HepG2 (cell line): ENCODE results near the gene IL18R1. TPM values are rescaled to one million over a fixed set of nuclear protein-coding genes. Genes with fewer than 3 reads are reported as not detected.

ENCODE experiments used
- ATAC-seq: fragments of 200-7000 bp; cut with Tn5 transposase; 3 replicates; pipeline ENCODE4 v1.9.1; 2020; ENCODE audit warnings: mild to moderate bottlenecking, moderate library complexity
- BruUV-seq: library from RNA; stranded (reverse); fragments of 400-500 nt; replicated peaks from 2 replicates; lab custom pipeline; 2021; lab: Mats Ljungman, UMichigan
- CTCF ChIA-PET: fragments of 300-600 bp; formaldehyde crosslinking; extraction: SDS; loops from one replicate; lab custom pipeline; 2021; ENCODE audit warnings: low total read pairs, inconsistent platforms, low intra/inter-chr PET ratio; lab: Yijun Ruan, JAX
- POLR2A ChIA-PET: fragments of 350-600 bp; sonication (Branson Sonifier 250); formaldehyde crosslinking; loops from one replicate; lab custom pipeline; 2020; ENCODE audit warnings: antibody characterized with exemption, inconsistent platforms; lab: Yijun Ruan, JAX
- DNase-seq: peaks from one replicate; pipeline ENCODE4 v3.0.0-alpha.2; 2015; ENCODE audit warnings: low spot score
- FAIRE-seq: peaks from 3 replicates; lab custom pipeline; 2011; peaks lifted over from hg19 to GRCh38; lab: Jason Lieb, UNC
- H2AFZ ChIP-seq: one replicate; pipeline ENCODE4 v1.6.1; 2011; ENCODE audit warnings: low read length, inconsistent platforms
- H3K27ac ChIP-seq: fragments of 300-600 bp; 3 replicates; pipeline ENCODE4 v1.8.0; 2011; ENCODE audit warnings: mixed run types, mild to moderate bottlenecking, mixed read lengths, low read length, inconsistent platforms; ENCODE audit not compliant: insufficient read depth; ENCODE audit errors: extremely low read length
- H3K27me3 ChIP-seq, 2 experiments: fragments of 200-600 bp in 1 of 2; 2 replicates in 1 of 2; 3 replicates in 1 of 2; pipeline versions ENCODE4 v1.6.0 to v1.8.0; 2011; ENCODE audit warnings: low read length in 2 of 2, mild to moderate bottlenecking in 2 of 2, moderate library complexity in 2 of 2, inconsistent platforms in 1 of 2; ENCODE audit not compliant: insufficient read depth in 2 of 2, control insufficient read depth in 1 of 2
- H3K36me3 ChIP-seq, 2 experiments: fragments of 200-600 bp in 1 of 2; replicated peaks in 1 of 2; 2 replicates in 1 of 2; 3 replicates in 1 of 2; pipeline versions ENCODE4 v1.5.1 to v1.8.0; 2011; ENCODE audit warnings: low read length in 2 of 2, inconsistent platforms in 1 of 2; ENCODE audit not compliant: insufficient read depth in 2 of 2, control insufficient read depth in 1 of 2
- H3K4me1 ChIP-seq: 2 replicates; pipeline ENCODE4 v1.5.1; 2012; ENCODE audit warnings: low read length, inconsistent platforms; ENCODE audit not compliant: insufficient read depth
- H3K4me2 ChIP-seq: 2 replicates; pipeline ENCODE4 v1.6.0; 2011; ENCODE audit warnings: low read depth, low read length, inconsistent platforms
- H3K4me3 ChIP-seq, 3 experiments: fragments of 200-600 bp in 1 of 3; sonication (generic), shearing (Covaris generic) in 1 of 3; replicated peaks in 1 of 3; 2 replicates each; pipeline ENCODE4 v1.5.1; 2011 to 2016; ENCODE audit warnings: low read length in 3 of 3, inconsistent platforms in 2 of 3, low read depth in 2 of 3, mild to moderate bottlenecking in 2 of 3, control low read depth in 1 of 3, mixed read lengths in 1 of 3; ENCODE audit not compliant: insufficient read depth in 1 of 3
- H3K79me2 ChIP-seq: one replicate; pipeline ENCODE4 v1.6.1; 2011; ENCODE audit warnings: low read length, inconsistent platforms; ENCODE audit not compliant: insufficient read depth
- H3K9ac ChIP-seq: 2 replicates; pipeline ENCODE4 v1.6.0; 2011; ENCODE audit warnings: mild to moderate bottlenecking, low read depth, low read length, inconsistent platforms; ENCODE audit not compliant: insufficient read depth
- H3K9me3 ChIP-seq: 2 replicates; pipeline ENCODE4 v1.5.1; 2012; ENCODE audit warnings: mild to moderate bottlenecking, low read length
- H4K20me1 ChIP-seq: 2 replicates; pipeline ENCODE4 v1.6.0; 2011; ENCODE audit warnings: inconsistent platforms, mild to moderate bottlenecking, low read length, moderate library complexity; ENCODE audit not compliant: insufficient read depth
- CAMTA2 ChIP-seq: sonication (generic); formaldehyde crosslinking; IDR thresholded peaks from 2 replicates; pipeline ENCODE4 v1.4.0; 2020; ENCODE audit warnings: mild to moderate bottlenecking, missing genetic modification reagents, borderline replicate concordance
- EHMT2 ChIP-seq: fragments of 200-600 bp; sonication (generic); IDR thresholded peaks from 2 replicates; pipeline ENCODE4 v1.7.0; 2017; ENCODE audit warnings: antibody characterized with exemption, low read depth, low read length, borderline replicate concordance
- FOXO1 ChIP-seq: sonication (generic); formaldehyde crosslinking; IDR thresholded peaks from 2 replicates; pipeline ENCODE4 v1.4.0; 2020; ENCODE audit warnings: missing genetic modification reagents
- KDM6A ChIP-seq: IDR thresholded peaks from 2 replicates; pipeline ENCODE4 v1.6.1; 2016; ENCODE audit warnings: low read depth
- KLF6 ChIP-seq: IDR thresholded peaks from 2 replicates; pipeline ENCODE4 v1.8.0; 2016; ENCODE audit warnings: missing biosample characterization, missing genetic modification reagents
- NFYC ChIP-seq: IDR thresholded peaks from 2 replicates; pipeline ENCODE4 v1.6.1; 2016; ENCODE audit warnings: missing genetic modification reagents, missing compliant biosample characterization
- NKX3-1 ChIP-seq: sonication (generic); formaldehyde crosslinking; IDR thresholded peaks from 2 replicates; pipeline ENCODE4 v1.5.0; 2020; ENCODE audit warnings: missing genetic modification reagents
- SNAPC2 ChIP-seq: sonication (generic); formaldehyde crosslinking; IDR thresholded peaks from 2 replicates; pipeline ENCODE4 v1.8.1; 2022; ENCODE audit warnings: mild to moderate bottlenecking, missing genetic modification reagents
- UBTF ChIP-seq: sonication (generic); formaldehyde crosslinking; IDR thresholded peaks from 2 replicates; pipeline ENCODE4 v1.4.0; 2020; ENCODE audit warnings: mild to moderate bottlenecking, missing genetic modification reagents
- ZNF180 ChIP-seq: sonication (generic); formaldehyde crosslinking; IDR thresholded peaks from 2 replicates; pipeline ENCODE4 v1.4.0; 2020; ENCODE audit warnings: low read depth, missing genetic modification reagents, borderline replicate concordance
- ZNF317 ChIP-seq: sonication (generic); formaldehyde crosslinking; IDR thresholded peaks from 2 replicates; pipeline ENCODE4 v1.5.0; 2020; ENCODE audit warnings: mild to moderate bottlenecking, missing genetic modification reagents
- ZNF383 ChIP-seq: sonication (generic); formaldehyde crosslinking; IDR thresholded peaks from 2 replicates; pipeline ENCODE4 v1.4.0; 2020; ENCODE audit warnings: missing genetic modification reagents, mild to moderate bottlenecking, borderline replicate concordance
- ZNF598 ChIP-seq: sonication (generic); formaldehyde crosslinking; IDR thresholded peaks from 2 replicates; pipeline ENCODE4 v1.5.1; 2020; ENCODE audit warnings: mild to moderate bottlenecking, missing genetic modification reagents, borderline replicate concordance
- ZNF670 ChIP-seq: sonication (generic); formaldehyde crosslinking; IDR thresholded peaks from 2 replicates; pipeline ENCODE4 v1.8.0; 2022; ENCODE audit warnings: mild to moderate bottlenecking, missing genetic modification reagents, borderline replicate concordance
- ZSCAN12 ChIP-seq: sonication (generic); formaldehyde crosslinking; IDR thresholded peaks from 2 replicates; pipeline ENCODE4 v1.9.0; 2021; ENCODE audit warnings: mild to moderate bottlenecking, missing genetic modification reagents
- WGBS: methylation state at CpG from one replicate; pipeline ENCODE4 v1.1.6; 2017; ENCODE audit warnings: low lambda C conversion rate; 5-methylcytosine and 5-hydroxymethylcytosine counted together
- in situ Hi-C: cut with HindIII; loops from 2 replicates; pipeline ENCODE4 v1.10.0; 2017; ENCODE audit warnings: low pct_unique_long_range_greater_than_20kb; ENCODE audit not compliant: extremely low pct_ligation_motif_present
- intact Hi-C: fragments of 100-400 bp; cut with micrococcal nuclease; formaldehyde crosslinking; loops from one replicate; pipeline ENCODE4 v1.10.0; 2022; ENCODE audit not compliant: unreplicated experiment
- polyA plus RNA-seq, 8 experiments: library from polyadenylated mRNA; depleted of rRNA in 3 of 8; stranded (reverse) in 7 of 8; unstranded in 1 of 8; fragments of >200 nt; fragmentation: Illumina TruSeq in 4 of 8; extraction: Trizol in 4 of 8; gene quantifications; 2 replicates each; pipeline versions ENCODE4 v1.2.1 to v1.2.3, GENCODE V29; 2011 to 2016; ENCODE audit warnings: low read depth in 4 of 8, missing spikeins in 1 of 8, mixed read lengths in 1 of 8; ENCODE audit not compliant: insufficient read depth in 1 of 8
- total RNA-seq, 5 experiments: library from RNA; depleted of rRNA; stranded (reverse); fragments of >200 nt; fragmentation: Illumina TruSeq; extraction: Trizol; gene quantifications; 2 replicates each; pipeline ENCODE4 v1.2.3, GENCODE V29; 2016; ENCODE audit warnings: low read depth in 1 of 5
- TF ChIP-seq, protein P1 (sequence below): sonication (generic); formaldehyde crosslinking; IDR thresholded peaks from 2 replicates; pipeline ENCODE4 v1.4.0; 2020; ENCODE audit warnings: mild to moderate bottlenecking, missing genetic modification reagents
- TF ChIP-seq, protein P2 (sequence below): sonication (generic); formaldehyde crosslinking; IDR thresholded peaks from 2 replicates; pipeline ENCODE4 v1.4.0; 2020; ENCODE audit warnings: missing genetic modification reagents, borderline replicate concordance

IL18R1 gene
- total and polyA plus RNA-seq, 2 of the 13 experiments (the other 11 are each of a cell fraction or from before 2014, with no cell fraction given): 0.01 to 0.04 TPM

- H4K20me1 ChIP-seq: no peaks in the 10 kb centered on the region
- FAIRE-seq (no peak), DNase-seq (no peak), ATAC-seq (no peak)
- no peak overlapping the region for H3K4me2 ChIP-seq
- BruUV-seq: no TSS peak
- H3K27ac ChIP-seq: no peak overlapping the region
- no peaks in the 10 kb centered on the region for H3K4me1 ChIP-seq
- H3K27me3 ChIP-seq: peaks cover 2 to 29% of the 10 kb centered on the region in 2 experiments; a peak in 3 of 5 replicates
- CTCF ChIA-PET: no interaction called here
- 43% methylated on average over 1 of the region's 1 CpG for WGBS
- intact Hi-C loops: no loop called here
- in situ Hi-C loops: no loop called here
- no peaks in the 10 kb centered on the region for H3K79me2 ChIP-seq
- POLR2A ChIA-PET: no interaction called here
- H3K9ac ChIP-seq: no peak overlapping the region
- H3K9me3 ChIP-seq: no peaks in the 10 kb centered on the region
- TF ChIP-seq KDM6A (CRISPR knock-in tag): no peak
- TF ChIP-seq ZNF317 (CRISPR knock-in tag): no peak
- TF ChIP-seq ZNF180 (CRISPR knock-in tag): no peak
- TF ChIP-seq NKX3-1 (CRISPR knock-in tag): no peak
- no peak for TF ChIP-seq ZSCAN12
- TF ChIP-seq, protein P1, sequence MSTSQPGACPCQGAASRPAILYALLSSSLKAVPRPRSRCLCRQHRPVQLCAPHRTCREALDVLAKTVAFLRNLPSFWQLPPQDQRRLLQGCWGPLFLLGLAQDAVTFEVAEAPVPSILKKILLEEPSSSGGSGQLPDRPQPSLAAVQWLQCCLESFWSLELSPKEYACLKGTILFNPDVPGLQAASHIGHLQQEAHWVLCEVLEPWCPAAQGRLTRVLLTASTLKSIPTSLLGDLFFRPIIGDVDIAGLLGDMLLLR (CRISPR knock-in tag): no peak
- no peak for TF ChIP-seq KLF6
- no peak for TF ChIP-seq ZNF670 (CRISPR knock-in tag)
- no peak for TF ChIP-seq UBTF
- no peak for TF ChIP-seq ZNF383 (CRISPR knock-in tag)
- TF ChIP-seq, protein P2, sequence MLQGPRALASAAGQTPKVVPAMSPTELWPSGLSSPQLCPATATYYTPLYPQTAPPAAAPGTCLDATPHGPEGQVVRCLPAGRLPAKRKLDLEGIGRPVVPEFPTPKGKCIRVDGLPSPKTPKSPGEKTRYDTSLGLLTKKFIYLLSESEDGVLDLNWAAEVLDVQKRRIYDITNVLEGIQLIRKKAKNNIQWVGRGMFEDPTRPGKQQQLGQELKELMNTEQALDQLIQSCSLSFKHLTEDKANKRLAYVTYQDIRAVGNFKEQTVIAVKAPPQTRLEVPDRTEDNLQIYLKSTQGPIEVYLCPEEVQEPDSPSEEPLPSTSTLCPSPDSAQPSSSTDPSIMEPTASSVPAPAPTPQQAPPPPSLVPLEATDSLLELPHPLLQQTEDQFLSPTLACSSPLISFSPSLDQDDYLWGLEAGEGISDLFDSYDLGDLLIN (CRISPR knock-in tag): no peak
- no peak for TF ChIP-seq NFYC (CRISPR knock-in tag)
- TF ChIP-seq EHMT2: no peak
- no peak for TF ChIP-seq SNAPC2 (CRISPR knock-in tag)
- no peak for TF ChIP-seq ZNF598 (CRISPR knock-in tag)
- TF ChIP-seq FOXO1 (CRISPR knock-in tag): no peak
- no peak for TF ChIP-seq CAMTA2 (CRISPR knock-in tag)
- no peaks in the 10 kb centered on the region for H3K36me3 ChIP-seq
- no peak overlapping the region for H3K4me3 ChIP-seq
- no peak overlapping the region for H2AFZ ChIP-seq
Measured at GRCh38 chr2:102417946-102418345, 62.4 kb downstream of the IL18R1 start.
